Mononuclear cell (primary cell): Measurements from ENCODE around the gene LAMA3. TPM values are rescaled to one million over a fixed set of nuclear protein-coding genes. Genes with fewer than 3 reads are reported as not detected.

Source experiments
- H3K27me3 ChIP-seq: 2 replicates; pipeline ENCODE4 v1.6.0; 2011; ENCODE audit warnings: low read length, control low read depth; ENCODE audit not compliant: insufficient read depth
- H3K4me1 ChIP-seq: 2 replicates; pipeline ENCODE4 v1.5.1; 2011; ENCODE audit warnings: mild to moderate bottlenecking, low read length, control low read depth; ENCODE audit not compliant: insufficient read depth
- H3K4me3 ChIP-seq: 2 replicates; pipeline ENCODE4 v1.5.1; 2011; ENCODE audit warnings: mild to moderate bottlenecking, low read length, moderate library complexity
- H3K9me3 ChIP-seq: 2 replicates; pipeline ENCODE4 v1.5.1; 2011; ENCODE audit warnings: low read depth, mild to moderate bottlenecking, control low read depth, low read length
- total RNA-seq: library from RNA; depleted of rRNA; stranded (reverse); fragments of >200 nt; gene quantifications from one replicate; pipeline ENCODE4 v1.2.3, GENCODE V29; 2012

Gene LAMA3, protein sequence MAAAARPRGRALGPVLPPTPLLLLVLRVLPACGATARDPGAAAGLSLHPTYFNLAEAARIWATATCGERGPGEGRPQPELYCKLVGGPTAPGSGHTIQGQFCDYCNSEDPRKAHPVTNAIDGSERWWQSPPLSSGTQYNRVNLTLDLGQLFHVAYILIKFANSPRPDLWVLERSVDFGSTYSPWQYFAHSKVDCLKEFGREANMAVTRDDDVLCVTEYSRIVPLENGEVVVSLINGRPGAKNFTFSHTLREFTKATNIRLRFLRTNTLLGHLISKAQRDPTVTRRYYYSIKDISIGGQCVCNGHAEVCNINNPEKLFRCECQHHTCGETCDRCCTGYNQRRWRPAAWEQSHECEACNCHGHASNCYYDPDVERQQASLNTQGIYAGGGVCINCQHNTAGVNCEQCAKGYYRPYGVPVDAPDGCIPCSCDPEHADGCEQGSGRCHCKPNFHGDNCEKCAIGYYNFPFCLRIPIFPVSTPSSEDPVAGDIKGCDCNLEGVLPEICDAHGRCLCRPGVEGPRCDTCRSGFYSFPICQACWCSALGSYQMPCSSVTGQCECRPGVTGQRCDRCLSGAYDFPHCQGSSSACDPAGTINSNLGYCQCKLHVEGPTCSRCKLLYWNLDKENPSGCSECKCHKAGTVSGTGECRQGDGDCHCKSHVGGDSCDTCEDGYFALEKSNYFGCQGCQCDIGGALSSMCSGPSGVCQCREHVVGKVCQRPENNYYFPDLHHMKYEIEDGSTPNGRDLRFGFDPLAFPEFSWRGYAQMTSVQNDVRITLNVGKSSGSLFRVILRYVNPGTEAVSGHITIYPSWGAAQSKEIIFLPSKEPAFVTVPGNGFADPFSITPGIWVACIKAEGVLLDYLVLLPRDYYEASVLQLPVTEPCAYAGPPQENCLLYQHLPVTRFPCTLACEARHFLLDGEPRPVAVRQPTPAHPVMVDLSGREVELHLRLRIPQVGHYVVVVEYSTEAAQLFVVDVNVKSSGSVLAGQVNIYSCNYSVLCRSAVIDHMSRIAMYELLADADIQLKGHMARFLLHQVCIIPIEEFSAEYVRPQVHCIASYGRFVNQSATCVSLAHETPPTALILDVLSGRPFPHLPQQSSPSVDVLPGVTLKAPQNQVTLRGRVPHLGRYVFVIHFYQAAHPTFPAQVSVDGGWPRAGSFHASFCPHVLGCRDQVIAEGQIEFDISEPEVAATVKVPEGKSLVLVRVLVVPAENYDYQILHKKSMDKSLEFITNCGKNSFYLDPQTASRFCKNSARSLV (N-terminal part only)
- under 0.01 TPM for total RNA-seq

DNA sequence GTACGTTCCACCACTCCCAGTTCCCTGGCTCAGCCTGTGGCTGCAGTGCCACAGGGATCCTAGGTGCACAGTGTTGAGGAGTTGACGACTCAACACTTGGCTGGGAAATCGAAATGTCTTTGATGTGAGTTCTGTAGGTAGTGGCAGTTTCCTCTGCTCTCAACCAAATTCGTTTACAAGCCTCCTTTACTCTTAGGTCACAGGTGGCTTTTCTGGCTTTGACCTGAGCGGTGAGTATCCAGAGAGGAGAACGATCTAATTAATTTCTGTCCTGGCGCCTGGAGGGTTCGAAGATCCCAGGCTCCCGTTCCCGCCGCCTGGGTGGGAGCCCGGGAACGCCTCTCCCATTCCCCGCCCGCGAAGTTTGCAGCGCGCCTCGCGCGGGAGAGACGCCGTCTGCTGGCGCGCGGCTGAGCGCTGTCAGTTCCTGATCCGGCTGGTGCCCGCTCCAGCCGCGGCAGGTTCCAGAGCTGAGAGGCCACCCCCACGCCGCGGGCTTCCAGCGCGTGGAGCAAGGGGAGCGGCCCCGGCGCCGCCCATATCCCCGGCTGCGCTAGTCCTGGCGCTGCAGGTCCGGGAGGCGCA, at the start of gene LAMA3:
Gene LAMA3 (plus strand): TSS at position 423 of the 585 bp plus-strand sequence. CDS start 231 bp downstream, outside the sequence.
- H3K27me3 ChIP-seq: peaks cover 56% of the 10 kb centered on the region
- peaks cover 17% of the 10 kb centered on the region for H3K4me1 ChIP-seq
- no peaks in the 10 kb centered on the region for H3K9me3 ChIP-seq
- no peak within 1 kb of the TSS for H3K4me3 ChIP-seq

DNA sequence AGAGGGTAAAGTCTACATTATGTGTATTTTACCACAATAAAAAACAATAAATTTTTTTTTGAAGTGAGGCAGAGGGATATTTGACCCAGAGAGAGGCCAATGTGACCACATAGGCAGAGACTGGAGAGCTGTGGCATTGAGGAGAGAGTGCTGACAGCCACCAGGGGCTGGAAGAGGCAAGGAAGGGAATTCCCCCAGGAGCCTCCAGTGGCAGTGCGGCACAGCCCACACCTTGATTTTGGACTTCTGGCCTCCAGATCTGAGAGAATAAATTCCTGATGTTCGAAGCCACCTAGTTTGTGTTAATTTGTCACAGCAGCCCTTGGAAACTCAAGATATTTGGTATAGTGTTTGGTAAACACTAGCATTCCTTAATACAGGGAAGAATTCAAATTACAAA, 49.2 kb upstream of the LAMA3 start:
- Histone ChIP-seq H3K27me3 (no peaks in the 10 kb centered on the region), H3K9me3 (no peaks in the 10 kb centered on the region)

DNA sequence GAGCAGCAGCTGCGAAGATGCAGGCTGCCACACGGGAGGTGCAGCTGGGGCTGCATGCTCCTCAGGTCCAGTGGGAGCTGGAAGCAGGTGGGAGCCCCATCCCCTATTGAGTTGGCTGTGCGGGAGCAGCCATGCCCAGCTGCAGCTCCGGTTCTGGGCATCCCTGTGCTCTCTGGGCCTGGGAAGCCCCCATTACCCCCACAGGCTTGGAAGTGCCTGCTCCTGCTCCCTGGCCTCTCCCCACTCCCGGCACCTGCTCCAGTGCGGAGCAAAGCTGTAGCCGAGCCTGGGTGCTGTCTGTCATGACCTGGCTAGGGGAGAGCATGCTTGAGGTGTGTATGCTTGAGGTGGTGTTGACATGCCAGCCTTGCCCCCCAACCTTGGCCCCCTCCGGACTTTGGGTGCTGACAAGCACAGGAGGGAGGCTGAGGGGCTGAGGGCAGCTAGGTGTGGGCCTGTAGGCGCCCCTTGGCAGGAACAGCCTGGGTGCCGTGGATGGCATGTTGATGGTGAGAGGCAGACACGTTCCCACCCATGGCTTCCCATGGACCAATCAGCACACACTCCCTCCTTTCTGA, 48.0 kb upstream of the LAMA3 start:
- Histone ChIP-seq H3K27me3 (no peaks in the 10 kb centered on the region), H3K4me1 (no peaks in the 10 kb centered on the region), H3K4me3 (no peak overlapping the region), H3K9me3 (no peaks in the 10 kb centered on the region)

More for the DNA sequence above, 49.2 kb upstream of the LAMA3 start:
- no peak overlapping the region for H3K4me3 ChIP-seq
- no peaks in the 10 kb centered on the region for H3K4me1 ChIP-seq

DNA sequence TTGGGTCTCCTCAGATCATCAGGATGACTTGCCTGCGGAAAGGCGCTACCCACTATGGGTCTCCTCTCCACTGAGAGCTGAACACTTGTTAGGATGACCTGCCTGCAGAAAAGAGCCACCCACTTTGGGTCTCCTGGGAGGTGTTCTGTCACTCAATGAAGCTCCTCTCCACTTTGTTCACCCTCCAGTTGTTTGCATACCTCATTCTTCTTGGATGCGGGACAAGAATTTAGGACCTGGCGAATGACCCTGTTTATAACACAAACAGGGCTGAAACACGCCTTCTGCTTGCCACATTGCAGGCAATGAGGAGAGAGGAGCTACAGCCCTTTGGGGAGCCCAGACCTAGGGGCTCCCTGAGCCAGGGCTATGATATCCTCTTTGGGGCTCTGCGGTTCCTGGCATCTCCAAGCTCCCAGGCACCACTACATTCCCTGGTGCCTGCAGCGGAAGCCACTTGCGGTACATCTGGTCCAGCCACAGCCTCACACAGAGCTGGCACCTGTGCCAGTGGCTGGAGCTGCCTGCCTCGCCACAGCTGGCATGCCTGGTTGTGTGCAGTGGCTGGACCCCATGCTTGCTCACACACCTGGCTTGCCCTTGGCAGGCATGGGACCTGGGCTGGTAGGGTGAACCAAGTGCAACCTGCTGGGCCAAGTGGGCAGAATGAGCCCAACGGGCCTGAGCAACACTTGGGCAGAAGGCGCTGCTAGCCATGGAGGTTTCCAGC, 47.2 kb upstream of the LAMA3 start:
- Histone ChIP-seq H3K4me1 (no peaks in the 10 kb centered on the region), H3K4me3 (no peak overlapping the region)

DNA sequence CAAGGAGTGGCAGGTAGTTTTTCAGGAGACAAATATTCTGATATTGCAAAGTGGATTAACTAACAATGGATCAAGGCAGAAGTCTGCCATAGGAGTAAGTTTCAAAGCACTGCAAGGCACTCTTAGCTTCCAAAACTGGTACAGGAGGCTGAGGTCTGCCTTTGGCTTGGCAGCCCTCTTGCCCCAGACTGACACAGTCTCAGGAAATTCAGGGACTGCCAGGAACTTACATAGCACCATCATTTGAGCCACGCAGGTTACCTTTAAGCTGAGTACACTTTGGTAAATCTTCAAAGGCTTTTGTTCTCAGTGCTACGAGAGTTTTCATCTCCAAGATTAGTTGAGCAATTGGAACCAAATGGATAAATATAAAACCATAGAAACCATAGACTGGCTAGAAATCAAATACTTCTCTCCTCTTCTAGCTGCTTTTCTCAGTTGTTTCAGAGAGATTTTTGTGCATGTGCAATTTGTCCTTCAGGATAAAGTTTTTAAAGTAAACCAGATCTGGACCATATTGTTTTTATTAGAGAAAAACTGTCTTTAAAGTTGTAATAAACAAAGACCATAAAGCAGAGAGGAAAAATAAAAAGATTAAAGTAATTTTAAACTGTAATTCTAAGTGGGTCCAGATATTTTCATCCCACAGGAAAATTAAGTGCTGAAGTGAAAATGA, 45.3 kb upstream of the LAMA3 start:
- Histone ChIP-seq H3K4me1 (no peaks in the 10 kb centered on the region), H3K27me3 (no peaks in the 10 kb centered on the region), H3K4me3 (no peak overlapping the region), H3K9me3 (no peaks in the 10 kb centered on the region)

More for the DNA sequence above, 47.2 kb upstream of the LAMA3 start:
- Histone ChIP-seq H3K9me3 (no peaks in the 10 kb centered on the region), H3K27me3 (no peaks in the 10 kb centered on the region)

DNA sequence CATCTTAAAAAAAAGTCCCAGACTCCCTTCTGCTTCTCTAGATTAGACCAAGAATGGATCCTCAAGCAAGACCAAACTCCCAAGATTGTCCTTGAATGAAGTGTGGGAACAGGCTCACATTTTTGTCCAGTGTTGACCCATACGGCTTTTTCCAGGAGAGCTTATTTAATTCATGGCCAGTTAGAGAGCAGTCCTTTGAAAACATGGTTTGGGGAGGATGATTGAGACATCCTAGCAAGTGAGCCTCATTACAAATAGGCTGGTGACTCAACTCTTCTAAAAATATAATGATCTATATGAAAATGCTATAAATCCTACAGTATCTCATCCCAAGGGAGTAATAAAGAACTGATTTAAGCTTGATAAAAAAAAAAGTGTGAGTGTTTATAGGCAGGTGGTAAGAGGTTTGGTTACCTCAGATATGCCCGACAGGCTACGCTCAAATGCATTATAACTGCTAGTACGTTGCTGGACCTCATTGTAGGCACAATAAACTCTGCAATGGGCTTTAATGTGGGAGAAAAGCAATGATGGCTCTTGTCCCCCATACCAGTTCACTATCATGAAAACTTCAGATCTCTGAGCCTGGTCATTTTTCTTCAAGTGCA, 43.6 kb upstream of the LAMA3 start:
- no peak overlapping the region for H3K4me3 ChIP-seq
- no peaks in the 10 kb centered on the region for H3K4me1 ChIP-seq
- no peaks in the 10 kb centered on the region for H3K9me3 ChIP-seq
- H3K27me3 ChIP-seq: no peaks in the 10 kb centered on the region

DNA sequence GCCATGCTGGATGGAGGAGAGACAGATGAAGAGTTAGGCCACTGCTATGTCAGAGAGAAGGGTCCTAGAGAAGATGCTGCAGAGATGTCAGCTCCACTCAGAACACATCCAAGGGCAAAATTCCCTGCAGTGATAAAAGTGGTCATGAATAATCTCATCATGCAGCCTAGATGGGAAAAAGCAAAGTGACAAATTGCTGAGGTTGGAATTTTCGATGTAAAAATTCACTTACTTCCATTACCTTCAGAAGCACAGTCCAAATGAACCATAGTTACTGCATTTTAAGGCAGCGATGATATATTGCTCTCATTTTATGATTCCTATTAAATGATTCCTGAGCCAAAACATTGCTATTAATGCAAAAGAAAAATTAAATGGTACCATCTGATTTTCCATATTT, 43.0 kb upstream of the LAMA3 start:
- no peaks in the 10 kb centered on the region for H3K4me1 ChIP-seq
- H3K9me3 ChIP-seq: no peaks in the 10 kb centered on the region
- H3K27me3 ChIP-seq: no peaks in the 10 kb centered on the region
- no peak overlapping the region for H3K4me3 ChIP-seq

DNA sequence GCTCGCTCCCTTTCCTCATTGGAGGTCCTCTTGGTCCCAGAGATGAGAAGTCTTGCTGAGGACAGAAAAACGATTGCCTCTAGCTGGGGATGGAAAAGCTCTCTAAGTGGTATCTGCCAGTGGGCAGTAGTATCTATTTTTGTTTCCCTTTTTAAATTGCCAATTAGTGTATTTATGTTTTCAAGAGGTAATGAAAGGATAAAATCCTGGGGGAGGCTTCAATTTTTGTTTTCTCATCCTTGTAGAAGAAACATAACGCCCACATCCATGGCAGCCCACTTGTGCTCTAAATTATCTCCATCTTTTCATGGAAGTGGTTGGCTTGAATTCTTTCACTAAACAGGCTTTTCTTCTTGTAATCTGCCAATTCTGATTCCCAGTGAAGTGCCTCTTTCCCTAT, 40.8 kb upstream of the LAMA3 start:
- Histone ChIP-seq H3K4me1 (no peaks in the 10 kb centered on the region), H3K27me3 (no peaks in the 10 kb centered on the region), H3K9me3 (no peaks in the 10 kb centered on the region), H3K4me3 (no peak overlapping the region)

DNA sequence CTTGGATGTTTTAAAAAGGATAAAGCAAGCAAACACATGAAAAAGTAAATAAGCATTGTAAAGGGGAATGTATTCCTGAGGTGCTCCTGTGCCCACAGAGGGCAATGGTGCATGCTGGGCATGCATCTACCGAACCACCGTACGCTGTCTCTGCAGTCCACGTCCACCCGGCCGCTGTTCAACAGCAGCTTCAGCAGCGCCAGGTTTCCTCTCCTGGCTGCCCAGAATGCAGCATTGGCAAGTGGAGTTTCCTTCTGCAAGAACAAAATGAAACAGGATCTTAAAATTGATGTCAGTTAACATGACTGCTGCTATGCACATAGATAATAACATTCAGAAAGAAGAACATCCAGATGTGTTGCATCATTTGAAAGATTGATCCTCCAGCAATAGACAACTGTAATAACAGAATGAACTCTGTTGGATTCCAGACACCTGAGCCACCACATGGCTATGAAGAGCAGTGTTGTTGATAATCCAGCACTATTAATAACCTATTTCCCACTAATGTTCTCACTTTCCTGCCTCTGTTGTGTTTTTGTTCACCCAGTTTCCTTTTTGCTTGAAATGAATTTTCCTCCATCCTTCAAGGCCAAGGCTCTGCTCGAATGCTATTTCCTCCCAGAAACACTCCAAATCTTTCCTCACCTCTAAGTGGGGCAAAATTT, 40.2 kb upstream of the LAMA3 start:
- Histone ChIP-seq H3K27me3 (no peaks in the 10 kb centered on the region), H3K9me3 (no peaks in the 10 kb centered on the region), H3K4me3 (no peak overlapping the region), H3K4me1 (no peaks in the 10 kb centered on the region)

DNA sequence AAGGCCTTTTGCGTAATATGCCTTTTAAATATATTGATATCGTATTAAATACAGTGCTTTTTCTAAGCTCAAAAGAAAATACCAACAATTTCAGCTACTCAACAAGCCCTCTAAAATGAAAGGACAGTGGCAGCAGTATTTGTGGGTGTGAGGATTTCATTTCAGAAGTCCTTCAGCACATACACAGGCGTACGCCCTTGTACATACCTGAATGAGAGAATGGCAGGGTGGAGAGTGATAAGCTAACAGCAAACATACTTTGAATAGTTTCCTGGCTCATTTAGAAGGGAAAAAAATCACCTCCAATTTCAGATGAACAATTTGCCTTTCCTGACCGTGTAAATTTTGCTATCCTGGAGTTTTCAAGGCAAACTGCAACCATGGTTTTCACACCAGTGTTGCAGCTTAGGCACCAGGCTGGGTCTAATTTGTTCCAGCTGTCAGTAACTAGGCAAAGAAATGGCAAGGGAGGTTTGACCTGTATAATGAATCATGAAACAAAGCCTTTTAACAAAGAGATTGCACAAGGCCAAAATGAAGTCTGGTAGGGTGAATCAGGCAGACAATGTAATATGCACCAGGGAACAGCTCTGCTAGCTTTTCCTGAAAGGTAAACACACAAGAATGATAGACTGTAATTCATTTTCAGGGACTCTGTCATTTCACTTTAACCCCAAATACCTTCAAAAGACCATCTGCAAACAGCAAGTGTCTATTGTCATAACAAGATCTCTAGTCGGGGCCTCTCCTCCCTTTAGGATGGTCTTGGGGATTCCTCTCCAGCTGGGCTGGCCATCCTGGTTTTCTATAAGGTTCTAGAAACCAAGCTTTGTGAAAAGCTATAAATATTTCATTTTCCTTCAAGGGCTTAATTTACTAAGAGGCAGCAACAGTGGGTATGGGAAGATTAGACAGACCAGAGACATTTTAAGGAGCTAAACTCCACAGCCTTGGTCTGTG, 38.0 kb upstream of the LAMA3 start:
- no peaks in the 10 kb centered on the region for H3K9me3 ChIP-seq
- H3K27me3 ChIP-seq: no peaks in the 10 kb centered on the region
- H3K4me1 ChIP-seq: no peaks in the 10 kb centered on the region
- H3K4me3 ChIP-seq: no peak overlapping the region

DNA sequence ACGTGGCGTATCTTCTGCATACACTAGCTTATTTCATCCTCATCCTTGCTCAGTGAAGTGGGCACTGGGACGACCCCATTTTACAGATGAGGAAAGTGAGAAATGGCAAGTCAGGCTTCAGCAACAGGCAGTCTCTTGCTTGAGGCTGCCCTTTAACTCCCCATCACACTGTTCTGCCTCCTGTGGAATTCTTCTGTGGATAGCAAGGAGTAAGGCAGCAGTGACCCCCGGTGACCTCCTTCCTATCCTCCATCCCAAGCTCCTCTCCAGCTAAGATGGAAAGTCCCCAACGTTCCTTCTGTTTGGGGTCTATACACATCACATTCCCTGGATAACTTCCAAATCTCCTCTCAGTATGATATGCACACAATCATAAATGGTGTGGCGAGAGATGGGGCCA, 37.0 kb upstream of the LAMA3 start:
- Histone ChIP-seq H3K27me3 (no peaks in the 10 kb centered on the region), H3K4me3 (no peak overlapping the region), H3K4me1 (no peaks in the 10 kb centered on the region)

DNA sequence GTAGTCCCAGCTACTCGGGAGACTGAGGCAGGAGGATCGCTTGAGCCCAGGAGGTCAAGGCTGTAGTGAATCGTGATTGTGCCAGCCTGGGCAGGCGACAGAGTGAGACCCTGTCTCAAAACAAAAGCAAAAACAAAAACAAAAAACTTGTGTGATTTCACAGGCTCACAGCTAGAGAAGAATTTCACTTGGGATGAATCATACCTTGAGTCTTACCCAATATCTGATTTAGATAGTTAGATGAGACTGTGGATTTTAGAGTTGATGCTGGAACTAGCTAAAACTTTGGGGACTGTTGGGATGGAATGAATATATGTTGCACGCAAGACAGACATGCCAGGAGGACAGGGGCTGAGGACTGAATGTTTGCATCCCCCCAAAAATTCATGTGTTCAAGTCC, 31.0 kb upstream of the LAMA3 start:
- no peak overlapping the region for H3K4me3 ChIP-seq
- no peaks in the 10 kb centered on the region for H3K9me3 ChIP-seq
- peaks cover 51% of the 10 kb centered on the region for H3K27me3 ChIP-seq
- peaks cover 17% of the 10 kb centered on the region for H3K4me1 ChIP-seq

More for the DNA sequence above, 37.0 kb upstream of the LAMA3 start:
- no peaks in the 10 kb centered on the region for H3K9me3 ChIP-seq
